Measurements from ENCODE around the gene TRAF6.
"Not testable (repeated sequence)": the region's sequence is repeated elsewhere in the genome, so short reads cannot be mapped to it uniquely, and the experiment has no call there.

TRAF6 gene

GRCh38 chr11:36488096-36488495, 22.0 kb downstream of the TRAF6 start:
- Histone ChIP-seq H3K27me3 (ENCODE audit: control insufficient read depth, insufficient read depth, low read length) (no peaks in the 10 kb centered on the region), H3K9me3 (ENCODE audit: control insufficient read depth, insufficient read depth, low read length) (no peaks in the 10 kb centered on the region), H3K4me1 (ENCODE audit: control insufficient read depth, insufficient read depth, low read length) (no peaks in the 10 kb centered on the region), H3K36me3 (ENCODE audit: control insufficient read depth, insufficient read depth, low read length) (no peaks in the 10 kb centered on the region), H3K9ac (ENCODE audit: low read depth, low read length) (no peak overlapping the region), H3K4me3 (ENCODE audit: low read depth, low read length) (no peak overlapping the region)

- H3K27me3 ChIP-seq (ENCODE audit: control insufficient read depth, insufficient read depth, low read length), result no peaks in the 10 kb centered on the region
- no peak overlapping the region for H3K9ac ChIP-seq (ENCODE audit: low read depth, low read length)
- H3K4me1 ChIP-seq (ENCODE audit: control insufficient read depth, insufficient read depth, low read length), result no peaks in the 10 kb centered on the region
- no peaks in the 10 kb centered on the region for H3K9me3 ChIP-seq (ENCODE audit: control insufficient read depth, insufficient read depth, low read length)
- H3K4me3 ChIP-seq (ENCODE audit: low read depth, low read length), result no peak overlapping the region
- no peaks in the 10 kb centered on the region for H3K36me3 ChIP-seq (ENCODE audit: control insufficient read depth, insufficient read depth, low read length)
These were observed 22.5 kb downstream of the TRAF6 start for GRCh38 chr11:36487619-36488018.

GRCh38 chr11:36485298-36486002, 24.6 kb downstream of the TRAF6 start:
- no peak overlapping the region for H3K4me3 ChIP-seq (ENCODE audit: low read depth, low read length)
- H3K36me3 ChIP-seq (ENCODE audit: control insufficient read depth, insufficient read depth, low read length), result no peaks in the 10 kb centered on the region

DNA sequence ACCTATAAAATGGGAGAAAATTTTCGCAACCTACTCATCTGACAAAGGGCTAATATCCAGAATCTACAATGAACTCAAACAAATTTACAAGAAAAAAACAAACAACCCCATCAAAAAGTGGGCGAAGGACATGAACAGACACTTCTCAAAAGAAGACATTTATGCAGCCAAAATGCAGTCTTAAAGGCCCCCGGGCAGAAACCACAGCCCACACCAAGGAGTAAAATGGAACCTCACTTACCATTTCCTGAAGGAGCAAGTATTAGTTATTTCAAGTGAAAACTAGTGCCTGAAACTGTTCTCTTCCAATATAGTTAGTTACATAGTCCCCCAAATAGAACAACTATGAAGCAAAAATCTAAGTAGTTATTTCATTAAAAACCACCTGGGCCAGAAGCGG, 27.0 kb downstream of the TRAF6 start:
- not testable (repeated sequence) for H3K9ac ChIP-seq (ENCODE audit: low read depth, low read length); H3K27me3 ChIP-seq (ENCODE audit: control insufficient read depth, insufficient read depth, low read length); H3K4me1 ChIP-seq (ENCODE audit: control insufficient read depth, insufficient read depth, low read length); H3K4me3 ChIP-seq (ENCODE audit: low read depth, low read length); H3K9me3 ChIP-seq (ENCODE audit: control insufficient read depth, insufficient read depth, low read length); H3K36me3 ChIP-seq (ENCODE audit: control insufficient read depth, insufficient read depth, low read length)

More at GRCh38 chr11:36485298-36486002, 24.6 kb downstream of the TRAF6 start:
- H3K4me1 ChIP-seq (ENCODE audit: control insufficient read depth, insufficient read depth, low read length), result no peaks in the 10 kb centered on the region
- H3K9me3 ChIP-seq (ENCODE audit: control insufficient read depth, insufficient read depth, low read length), result no peaks in the 10 kb centered on the region
- H3K27me3 ChIP-seq (ENCODE audit: control insufficient read depth, insufficient read depth, low read length), result no peaks in the 10 kb centered on the region
- no peak overlapping the region for H3K9ac ChIP-seq (ENCODE audit: low read depth, low read length)

DNA sequence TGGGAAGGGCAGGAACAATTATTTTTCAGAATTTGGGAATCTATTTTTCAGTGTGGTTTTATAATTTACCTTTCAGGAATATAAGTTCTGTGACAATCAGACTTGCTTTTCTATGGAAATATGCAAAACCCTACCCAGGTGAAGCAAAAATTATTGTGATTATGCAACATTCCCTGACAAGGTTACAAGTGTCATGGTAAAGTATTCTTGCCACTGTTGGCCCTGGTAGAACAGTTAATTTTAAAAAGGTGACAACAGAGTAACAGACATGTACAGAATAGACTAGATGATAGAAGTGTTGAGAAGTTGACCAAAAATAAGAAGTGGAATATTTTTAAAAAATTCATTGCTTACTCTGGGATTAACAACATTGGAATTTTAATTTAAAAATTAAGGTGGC, 29.2 kb downstream of the TRAF6 start:
- no peaks in the 10 kb centered on the region for H3K27me3 ChIP-seq (ENCODE audit: control insufficient read depth, insufficient read depth, low read length)
- H3K9ac ChIP-seq (ENCODE audit: low read depth, low read length), result no peak overlapping the region
- no peak overlapping the region for H3K4me3 ChIP-seq (ENCODE audit: low read depth, low read length)
- no peaks in the 10 kb centered on the region for H3K36me3 ChIP-seq (ENCODE audit: control insufficient read depth, insufficient read depth, low read length)
- H3K9me3 ChIP-seq (ENCODE audit: control insufficient read depth, insufficient read depth, low read length), result no peaks in the 10 kb centered on the region
- H3K4me1 ChIP-seq (ENCODE audit: control insufficient read depth, insufficient read depth, low read length), result no peaks in the 10 kb centered on the region

GRCh38 chr11:36478700-36479329, 31.3 kb downstream of the TRAF6 start:
- no peaks in the 10 kb centered on the region for H3K4me1 ChIP-seq (ENCODE audit: control insufficient read depth, insufficient read depth, low read length)
- H3K4me3 ChIP-seq (ENCODE audit: low read depth, low read length), result no peak overlapping the region
- no peak overlapping the region for H3K9ac ChIP-seq (ENCODE audit: low read depth, low read length)
- no peaks in the 10 kb centered on the region for H3K9me3 ChIP-seq (ENCODE audit: control insufficient read depth, insufficient read depth, low read length)
- no peaks in the 10 kb centered on the region for H3K36me3 ChIP-seq (ENCODE audit: control insufficient read depth, insufficient read depth, low read length)
- H3K27me3 ChIP-seq (ENCODE audit: control insufficient read depth, insufficient read depth, low read length), result no peaks in the 10 kb centered on the region

DNA sequence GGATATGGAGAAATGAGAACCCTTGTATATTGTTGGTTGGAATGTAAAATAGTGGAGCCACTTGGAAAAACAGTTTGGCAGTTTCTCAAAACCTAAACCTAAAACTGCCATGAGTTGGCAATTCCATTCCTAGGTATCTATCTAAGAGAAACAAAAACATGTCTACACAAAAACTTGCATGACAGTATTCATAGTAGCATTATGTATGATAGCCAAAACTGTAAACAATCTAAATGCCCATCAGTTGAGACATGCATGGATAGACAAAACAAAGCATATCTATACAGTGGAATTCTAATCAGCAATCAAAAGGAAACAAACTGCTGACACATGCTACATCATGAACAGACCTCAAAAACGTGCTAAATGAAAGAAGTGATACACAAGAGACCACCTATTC, 34.9 kb downstream of the TRAF6 start:
- no peak overlapping the region for H3K9ac ChIP-seq (ENCODE audit: low read depth, low read length)
- H3K27me3 ChIP-seq (ENCODE audit: control insufficient read depth, insufficient read depth, low read length), result no peaks in the 10 kb centered on the region
- H3K9me3 ChIP-seq (ENCODE audit: control insufficient read depth, insufficient read depth, low read length), result no peaks in the 10 kb centered on the region
- no peaks in the 10 kb centered on the region for H3K36me3 ChIP-seq (ENCODE audit: control insufficient read depth, insufficient read depth, low read length)
- H3K4me3 ChIP-seq (ENCODE audit: low read depth, low read length), result no peak overlapping the region
- no peaks in the 10 kb centered on the region for H3K4me1 ChIP-seq (ENCODE audit: control insufficient read depth, insufficient read depth, low read length)

GRCh38 chr11:36471577-36471976, 38.5 kb downstream of the TRAF6 start:
- H3K36me3 ChIP-seq (ENCODE audit: control insufficient read depth, insufficient read depth, low read length), result no peaks in the 10 kb centered on the region
- no peaks in the 10 kb centered on the region for H3K9me3 ChIP-seq (ENCODE audit: control insufficient read depth, insufficient read depth, low read length)
- no peaks in the 10 kb centered on the region for H3K27me3 ChIP-seq (ENCODE audit: control insufficient read depth, insufficient read depth, low read length)
- no peak overlapping the region for H3K4me3 ChIP-seq (ENCODE audit: low read depth, low read length)
- no peak overlapping the region for H3K9ac ChIP-seq (ENCODE audit: low read depth, low read length)
- H3K4me1 ChIP-seq (ENCODE audit: control insufficient read depth, insufficient read depth, low read length), result no peaks in the 10 kb centered on the region

- Histone ChIP-seq H3K27me3 (ENCODE audit: control insufficient read depth, insufficient read depth, low read length) (no peaks in the 10 kb centered on the region), H3K36me3 (ENCODE audit: control insufficient read depth, insufficient read depth, low read length) (no peaks in the 10 kb centered on the region), H3K4me3 (ENCODE audit: low read depth, low read length) (no peak overlapping the region), H3K9me3 (ENCODE audit: control insufficient read depth, insufficient read depth, low read length) (no peaks in the 10 kb centered on the region), H3K9ac (ENCODE audit: low read depth, low read length) (no peak overlapping the region), H3K4me1 (ENCODE audit: control insufficient read depth, insufficient read depth, low read length) (no peaks in the 10 kb centered on the region)
These were observed 39.9 kb downstream of the TRAF6 start for GRCh38 chr11:36469881-36470802.

DNA sequence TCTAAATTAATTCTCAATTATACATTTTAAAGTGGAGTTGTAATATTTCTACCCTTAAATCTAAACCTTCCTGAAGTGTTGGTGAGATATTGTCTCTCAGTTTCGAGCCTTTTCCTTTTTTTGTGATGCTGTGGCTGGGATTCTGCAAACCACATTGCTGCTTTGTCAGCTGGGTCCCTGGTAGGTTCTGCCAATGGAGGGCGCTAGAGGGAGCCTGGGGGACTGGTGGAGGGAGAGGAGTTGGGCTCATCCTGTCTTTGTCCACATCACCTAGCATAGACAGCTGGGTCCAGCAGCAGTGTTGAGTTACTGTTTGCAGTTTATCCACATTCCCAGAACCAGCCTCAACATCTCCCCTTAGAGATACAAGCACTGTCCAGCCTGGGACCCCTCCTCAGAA, 41.0 kb downstream of the TRAF6 start:
- Histone ChIP-seq H3K9me3 (ENCODE audit: control insufficient read depth, insufficient read depth, low read length) (no peaks in the 10 kb centered on the region), H3K27me3 (ENCODE audit: control insufficient read depth, insufficient read depth, low read length) (no peaks in the 10 kb centered on the region), H3K4me3 (ENCODE audit: low read depth, low read length) (no peak overlapping the region), H3K9ac (ENCODE audit: low read depth, low read length) (no peak overlapping the region), H3K4me1 (ENCODE audit: control insufficient read depth, insufficient read depth, low read length) (no peaks in the 10 kb centered on the region), H3K36me3 (ENCODE audit: control insufficient read depth, insufficient read depth, low read length) (no peaks in the 10 kb centered on the region)

- H3K36me3 ChIP-seq (ENCODE audit: control insufficient read depth, insufficient read depth, low read length), result no peaks in the 10 kb centered on the region
- no peak overlapping the region for H3K4me3 ChIP-seq (ENCODE audit: low read depth, low read length)
- no peaks in the 10 kb centered on the region for H3K27me3 ChIP-seq (ENCODE audit: control insufficient read depth, insufficient read depth, low read length)
- H3K4me1 ChIP-seq (ENCODE audit: control insufficient read depth, insufficient read depth, low read length), result no peaks in the 10 kb centered on the region
- no peaks in the 10 kb centered on the region for H3K9me3 ChIP-seq (ENCODE audit: control insufficient read depth, insufficient read depth, low read length)
- no peak overlapping the region for H3K9ac ChIP-seq (ENCODE audit: low read depth, low read length)
These were observed 42.2 kb downstream of the TRAF6 start for GRCh38 chr11:36467916-36468315.

All from iPS-15b (cell line).